HG03060 (cell line): Measurements from ENCODE around the gene SEMG2.

ENCODE experiments used
- ATAC-seq: cut with Tn5 transposase; IDR thresholded peaks from one replicate; pipeline ENCODE4 v1.9.1; 2021; ENCODE audit warnings: low read depth, moderate number of reproducible peaks; ENCODE audit not compliant: unreplicated experiment

SEMG2 gene, protein sequence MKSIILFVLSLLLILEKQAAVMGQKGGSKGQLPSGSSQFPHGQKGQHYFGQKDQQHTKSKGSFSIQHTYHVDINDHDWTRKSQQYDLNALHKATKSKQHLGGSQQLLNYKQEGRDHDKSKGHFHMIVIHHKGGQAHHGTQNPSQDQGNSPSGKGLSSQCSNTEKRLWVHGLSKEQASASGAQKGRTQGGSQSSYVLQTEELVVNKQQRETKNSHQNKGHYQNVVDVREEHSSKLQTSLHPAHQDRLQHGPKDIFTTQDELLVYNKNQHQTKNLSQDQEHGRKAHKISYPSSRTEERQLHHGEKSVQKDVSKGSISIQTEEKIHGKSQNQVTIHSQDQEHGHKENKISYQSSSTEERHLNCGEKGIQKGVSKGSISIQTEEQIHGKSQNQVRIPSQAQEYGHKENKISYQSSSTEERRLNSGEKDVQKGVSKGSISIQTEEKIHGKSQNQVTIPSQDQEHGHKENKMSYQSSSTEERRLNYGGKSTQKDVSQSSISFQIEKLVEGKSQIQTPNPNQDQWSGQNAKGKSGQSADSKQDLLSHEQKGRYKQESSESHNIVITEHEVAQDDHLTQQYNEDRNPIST

DNA sequence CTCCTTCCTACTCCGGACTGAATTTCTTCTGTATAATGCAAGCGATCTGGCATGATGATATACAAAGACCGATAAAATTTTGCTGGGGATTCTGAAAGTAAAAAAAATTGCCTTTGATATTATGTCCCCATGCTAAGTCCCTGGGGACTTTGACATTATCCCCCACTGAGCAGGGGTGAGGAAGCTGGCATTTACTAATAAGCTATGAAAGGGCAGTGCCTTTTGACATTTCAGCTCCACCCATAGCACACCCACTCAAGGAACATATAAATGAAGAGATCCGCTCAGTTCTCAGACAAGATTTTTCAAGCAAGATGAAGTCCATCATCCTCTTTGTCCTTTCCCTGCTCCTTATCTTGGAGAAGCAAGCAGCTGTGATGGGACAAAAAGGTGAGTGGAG, at the start of gene SEMG2:
SEMG2 (plus strand) TSS at position 298 of the 400 bp plus-strand sequence; CDS start at position 315, 17 bp downstream.
- no peak for ATAC-seq

DNA sequence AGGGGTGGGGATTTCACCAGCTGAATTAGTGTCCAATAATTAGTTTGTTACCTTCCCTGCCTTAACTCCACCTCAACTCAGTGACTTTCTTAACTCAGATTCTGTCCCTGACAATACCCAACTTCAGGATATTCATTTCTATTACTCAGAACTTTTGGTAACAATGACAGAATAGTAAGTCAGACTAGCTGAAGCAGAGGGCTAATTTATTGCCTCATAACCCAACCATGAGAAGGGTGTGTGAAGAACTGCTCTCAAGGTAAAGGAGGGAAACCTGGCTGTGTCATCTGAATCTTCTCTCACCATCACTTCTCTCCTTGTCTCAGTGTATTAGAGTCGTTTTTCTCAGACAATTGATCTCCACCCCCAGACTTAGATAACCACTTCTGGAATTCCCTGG, 47.7 kb upstream of the SEMG2 start:
- ATAC-seq, result no peak

DNA sequence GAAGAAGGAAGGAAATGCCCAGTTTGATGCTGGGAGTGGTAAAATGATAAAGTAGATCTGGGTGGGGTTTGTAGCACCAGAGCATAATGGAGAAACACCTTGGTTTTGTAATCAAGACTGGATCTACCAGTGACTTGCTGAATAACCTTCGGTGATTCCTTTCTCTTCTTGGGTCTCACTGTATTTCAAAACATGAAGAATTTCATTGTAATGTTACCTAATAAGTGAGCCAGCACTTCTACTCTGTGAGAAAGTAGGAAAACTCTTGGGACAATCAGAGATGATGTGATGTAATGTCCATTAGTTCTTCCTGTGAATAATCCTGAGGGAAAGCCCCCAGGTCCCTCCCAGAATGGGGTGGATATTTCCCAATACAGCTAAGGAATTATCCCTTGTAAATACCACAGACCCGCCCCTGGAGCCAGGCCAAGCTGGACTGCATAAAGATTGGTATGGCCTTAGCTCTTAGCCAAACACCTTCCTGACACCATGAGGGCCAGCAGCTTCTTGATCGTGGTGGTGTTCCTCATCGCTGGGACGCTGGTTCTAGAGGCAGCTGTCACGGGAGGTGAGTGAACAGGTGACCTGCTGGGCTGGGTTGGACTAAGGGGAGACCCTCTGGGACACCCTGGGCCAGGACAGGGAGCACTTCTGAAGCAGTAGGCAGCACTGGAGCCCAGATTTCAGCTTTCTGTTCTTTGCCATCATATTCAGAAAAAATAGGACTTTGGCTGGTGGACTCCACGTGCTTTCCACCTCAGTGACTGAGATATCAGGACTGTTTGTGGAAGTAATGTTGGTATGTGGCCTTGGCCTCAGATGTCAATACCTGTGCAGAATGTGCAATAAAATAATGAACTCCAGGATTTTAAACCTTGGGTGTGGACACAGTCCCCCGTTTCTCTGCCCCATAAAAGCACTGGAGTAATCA, 46.5 kb upstream of the SEMG2 start, which contains the start of gene PI3:
PI3 (plus strand) TSS at position 469 of the 931 bp plus-strand sequence; CDS start at position 490, 21 bp downstream.
- ATAC-seq, result no peak

DNA sequence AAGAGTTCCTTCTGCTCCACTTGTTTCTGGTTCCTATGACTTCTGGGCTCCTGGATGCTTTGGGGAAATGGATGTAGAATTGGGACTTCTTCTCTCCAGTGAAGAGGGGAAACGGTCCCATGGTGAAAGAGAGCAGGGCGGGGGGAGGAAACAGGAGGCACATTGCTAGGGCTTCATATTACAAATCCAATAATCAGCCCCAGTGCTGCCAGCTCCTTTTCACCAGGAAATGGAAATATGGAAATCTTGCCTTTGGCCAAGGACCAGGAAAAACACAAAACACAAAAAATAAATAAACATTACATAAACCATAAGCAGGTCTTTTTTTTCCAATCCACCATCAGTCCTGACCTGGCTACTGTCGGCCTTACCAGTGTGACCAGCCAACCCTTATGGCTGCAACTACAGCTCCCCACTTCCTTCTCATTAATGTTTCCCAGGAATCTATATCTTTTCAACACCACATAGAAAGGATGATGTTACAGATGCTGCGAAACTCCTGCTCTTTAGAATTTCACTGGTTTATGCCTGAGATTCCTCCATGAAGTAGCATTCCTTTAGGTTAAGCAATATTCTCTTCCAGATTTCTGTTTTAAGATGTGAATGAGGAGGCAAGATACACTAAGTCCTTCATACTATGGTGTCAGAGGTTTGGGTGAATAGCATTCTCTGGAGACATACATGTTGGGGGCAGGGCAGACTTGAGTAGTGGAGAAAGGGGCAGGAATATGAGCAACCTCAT, 44.5 kb upstream of the SEMG2 start:
- no peak for ATAC-seq

DNA sequence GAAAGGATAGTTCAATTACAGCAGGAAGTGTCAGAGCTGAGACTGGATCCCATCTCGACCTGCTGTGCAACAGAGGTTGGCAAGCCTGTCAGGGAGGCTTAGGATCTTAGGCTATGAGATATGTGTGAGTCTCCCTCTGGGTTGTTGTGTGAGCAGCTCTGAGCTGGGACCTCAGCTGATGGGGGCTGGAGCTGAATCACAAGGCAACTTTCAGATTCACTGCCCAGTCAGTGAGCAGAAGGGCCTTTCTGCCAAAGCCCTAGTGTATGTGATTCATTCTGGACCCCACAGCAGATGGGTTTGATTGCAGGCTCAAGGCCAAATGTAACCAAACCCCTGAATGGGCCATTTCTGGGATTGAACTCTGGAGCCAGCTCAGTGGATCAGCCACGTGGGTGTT, 42.0 kb upstream of the SEMG2 start:
- ATAC-seq, result no peak

DNA sequence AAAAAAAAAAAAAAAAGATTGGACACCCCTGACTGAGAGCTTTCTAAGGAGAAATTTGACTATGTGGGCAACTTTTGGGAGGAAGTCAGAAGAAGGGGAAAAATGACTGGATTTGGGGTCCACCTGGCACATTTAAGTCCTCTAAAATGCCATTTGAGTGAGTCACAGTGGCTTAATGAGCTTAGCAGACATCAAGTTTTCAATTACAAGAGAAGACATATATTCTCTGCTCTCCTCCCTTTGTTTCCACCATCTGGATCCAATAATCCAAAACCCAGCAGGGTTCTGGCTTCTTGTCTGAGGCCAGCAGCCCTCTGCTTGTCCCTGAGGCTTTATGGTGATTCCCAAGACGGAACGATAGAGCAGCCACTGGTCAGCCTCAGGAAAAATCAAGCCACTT, 39.5 kb upstream of the SEMG2 start:
- ATAC-seq, result no peak

DNA sequence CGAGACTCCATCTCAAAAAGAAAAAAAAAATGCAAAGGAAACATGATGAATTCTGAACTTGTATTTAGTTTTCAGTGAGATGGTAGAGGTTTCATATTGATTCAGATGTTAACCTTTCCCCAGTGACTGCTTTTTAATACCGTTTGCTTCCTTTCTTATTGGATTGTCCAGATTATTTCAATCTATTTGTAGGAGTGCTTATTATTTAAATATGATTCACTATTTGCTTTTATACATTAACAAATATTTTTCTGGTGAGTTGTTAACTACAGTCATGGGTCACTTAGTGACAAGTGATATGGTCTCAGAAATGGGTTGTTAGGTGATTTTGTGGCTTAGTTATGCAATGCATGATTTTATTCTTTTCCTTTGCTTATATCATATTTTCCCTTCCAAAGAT, 38.1 kb upstream of the SEMG2 start:
- ATAC-seq, result no peak

DNA sequence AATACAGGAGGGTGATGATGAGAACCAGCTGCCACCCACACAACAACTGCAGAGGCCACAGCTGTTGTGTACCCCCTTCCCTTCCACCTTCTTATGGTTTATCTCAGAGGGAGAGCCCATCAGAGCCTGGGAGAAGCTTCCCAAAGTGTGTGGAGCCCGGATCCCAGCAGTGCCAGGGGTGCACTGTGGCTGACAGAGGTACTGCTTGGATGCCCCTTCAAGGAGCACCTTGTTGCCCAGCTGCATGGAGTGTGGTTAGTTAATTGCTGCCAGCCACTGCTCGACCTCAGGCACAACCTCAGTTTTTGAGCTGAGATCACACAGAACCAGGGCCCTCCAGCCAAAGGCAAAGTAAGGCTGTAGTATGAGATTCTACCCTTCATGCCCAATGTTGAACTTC, 33.5 kb upstream of the SEMG2 start:
- no peak for ATAC-seq

DNA sequence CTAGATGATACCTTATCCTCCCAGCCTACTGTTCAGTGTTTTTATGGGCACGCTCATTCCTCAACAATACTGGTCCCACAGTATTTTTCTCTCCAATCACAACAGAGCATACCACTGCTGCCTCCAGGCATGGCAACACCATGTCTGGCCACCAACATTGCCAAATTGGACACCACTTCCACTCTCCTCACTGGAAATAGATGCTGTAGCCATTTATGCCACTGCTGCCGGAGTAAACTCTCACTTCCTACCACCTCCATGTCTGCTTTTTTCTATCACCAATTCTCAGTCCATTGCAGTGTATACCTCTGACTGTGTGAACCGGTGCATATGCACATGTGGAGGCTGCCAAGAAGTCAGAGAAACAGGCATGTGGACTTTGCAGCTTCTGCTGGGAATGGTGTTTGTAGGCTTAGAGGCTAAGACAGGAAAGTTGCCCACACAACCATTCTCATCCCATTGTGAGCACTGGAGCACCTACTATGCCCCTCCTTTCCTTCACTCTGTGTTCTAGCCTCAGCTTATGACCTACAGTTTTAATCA, 32.0 kb upstream of the SEMG2 start:
- ATAC-seq, result no peak

DNA sequence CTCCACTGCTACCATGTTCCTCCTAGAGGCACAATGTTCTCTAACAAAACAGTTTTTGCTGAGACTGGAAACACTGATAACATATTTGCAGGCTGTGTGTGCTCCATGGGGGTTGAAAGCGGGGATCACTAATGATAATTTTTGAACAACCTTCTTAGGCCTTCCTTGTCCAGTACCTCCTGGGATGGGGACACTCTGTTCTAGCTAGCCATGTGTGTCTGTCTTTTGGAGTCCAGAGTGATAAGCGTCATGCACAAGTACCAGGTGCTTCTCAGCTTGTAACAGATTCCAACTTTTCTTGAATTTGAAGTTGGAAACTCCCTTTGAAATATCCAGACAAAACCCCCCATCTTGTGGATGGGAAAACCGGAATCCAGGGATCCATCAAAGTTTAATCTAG, 31.3 kb upstream of the SEMG2 start:
- no peak for ATAC-seq

DNA sequence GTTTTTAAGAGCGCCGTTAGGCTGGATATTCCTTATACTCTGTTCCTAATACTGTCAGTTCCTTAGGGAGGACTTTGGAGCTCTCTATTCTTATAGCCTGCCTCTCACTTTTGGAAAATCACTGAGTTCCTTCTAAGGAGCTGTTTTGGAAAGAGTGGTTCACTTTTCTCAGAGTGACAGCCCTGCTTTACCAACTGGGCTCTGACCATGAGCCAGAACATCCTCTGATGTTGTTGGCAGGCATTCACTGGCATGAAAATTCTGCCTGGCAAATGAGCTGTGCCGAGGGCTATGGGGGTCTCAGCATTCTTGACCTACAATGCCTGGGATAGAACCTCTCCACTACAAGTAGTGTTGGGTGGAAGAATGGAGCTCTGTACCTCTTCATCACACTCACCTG, 29.2 kb upstream of the SEMG2 start:
- ATAC-seq, result no peak

DNA sequence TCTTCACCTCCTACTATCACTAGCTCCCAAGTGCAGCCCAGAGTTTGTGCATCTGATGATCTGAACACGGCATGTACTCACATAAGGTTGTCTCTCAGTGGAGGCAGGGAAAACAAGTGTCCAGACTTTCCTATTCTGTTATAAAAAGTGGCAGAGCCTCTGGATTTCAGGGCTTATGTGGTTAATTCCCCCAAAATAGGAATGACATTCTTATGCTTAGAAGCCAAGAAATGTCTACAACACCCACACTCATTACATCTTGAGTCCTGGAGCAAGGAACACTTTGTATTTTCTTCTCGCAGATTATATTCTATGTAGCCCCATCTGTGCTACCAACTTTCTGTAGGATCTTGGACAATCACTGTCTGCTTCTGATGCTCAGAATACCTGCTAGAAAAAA, 27.8 kb upstream of the SEMG2 start:
- no peak for ATAC-seq

DNA sequence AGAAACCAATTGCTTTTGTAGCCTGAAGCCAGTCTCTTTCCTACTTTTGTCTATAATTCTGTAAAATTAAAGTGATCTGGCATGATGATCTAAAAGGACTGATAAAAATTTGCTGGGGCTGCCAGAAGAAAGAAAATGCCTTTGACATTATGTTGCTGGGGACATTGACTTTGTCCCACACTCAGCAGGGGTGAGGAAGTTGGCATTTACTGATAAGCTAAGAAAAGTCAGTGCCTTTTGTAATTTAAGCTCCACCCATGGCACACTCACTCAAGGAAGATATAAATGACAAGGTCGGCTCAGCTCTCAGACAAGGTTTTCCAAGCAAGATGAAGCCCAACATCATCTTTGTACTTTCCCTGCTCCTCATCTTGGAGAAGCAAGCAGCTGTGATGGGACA, 14.4 kb upstream of the SEMG2 start, which contains the start of gene SEMG1:
SEMG1 (plus strand) TSS at position 309 of the 400 bp plus-strand sequence; CDS start at position 330, 21 bp downstream.
- no peak for ATAC-seq

DNA sequence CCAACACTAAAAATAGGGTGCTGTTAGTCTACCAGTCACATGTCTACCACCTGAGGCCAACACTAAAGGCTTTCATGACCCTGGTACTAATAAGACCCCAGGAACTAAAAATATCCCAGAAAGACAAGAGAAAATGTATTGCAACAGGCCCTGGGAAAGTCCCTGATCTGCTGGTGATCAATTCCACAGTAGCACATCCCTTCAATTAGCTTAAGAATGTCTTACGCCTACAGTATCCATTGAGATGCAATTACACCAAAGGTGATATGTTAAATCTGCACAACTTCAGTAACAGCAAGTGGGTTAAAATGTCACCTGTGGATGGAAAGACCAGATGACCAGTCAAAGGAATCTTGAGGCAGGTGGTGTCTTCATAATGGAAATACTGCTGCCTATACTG, 11.2 kb upstream of the SEMG2 start:
- no peak for ATAC-seq

DNA sequence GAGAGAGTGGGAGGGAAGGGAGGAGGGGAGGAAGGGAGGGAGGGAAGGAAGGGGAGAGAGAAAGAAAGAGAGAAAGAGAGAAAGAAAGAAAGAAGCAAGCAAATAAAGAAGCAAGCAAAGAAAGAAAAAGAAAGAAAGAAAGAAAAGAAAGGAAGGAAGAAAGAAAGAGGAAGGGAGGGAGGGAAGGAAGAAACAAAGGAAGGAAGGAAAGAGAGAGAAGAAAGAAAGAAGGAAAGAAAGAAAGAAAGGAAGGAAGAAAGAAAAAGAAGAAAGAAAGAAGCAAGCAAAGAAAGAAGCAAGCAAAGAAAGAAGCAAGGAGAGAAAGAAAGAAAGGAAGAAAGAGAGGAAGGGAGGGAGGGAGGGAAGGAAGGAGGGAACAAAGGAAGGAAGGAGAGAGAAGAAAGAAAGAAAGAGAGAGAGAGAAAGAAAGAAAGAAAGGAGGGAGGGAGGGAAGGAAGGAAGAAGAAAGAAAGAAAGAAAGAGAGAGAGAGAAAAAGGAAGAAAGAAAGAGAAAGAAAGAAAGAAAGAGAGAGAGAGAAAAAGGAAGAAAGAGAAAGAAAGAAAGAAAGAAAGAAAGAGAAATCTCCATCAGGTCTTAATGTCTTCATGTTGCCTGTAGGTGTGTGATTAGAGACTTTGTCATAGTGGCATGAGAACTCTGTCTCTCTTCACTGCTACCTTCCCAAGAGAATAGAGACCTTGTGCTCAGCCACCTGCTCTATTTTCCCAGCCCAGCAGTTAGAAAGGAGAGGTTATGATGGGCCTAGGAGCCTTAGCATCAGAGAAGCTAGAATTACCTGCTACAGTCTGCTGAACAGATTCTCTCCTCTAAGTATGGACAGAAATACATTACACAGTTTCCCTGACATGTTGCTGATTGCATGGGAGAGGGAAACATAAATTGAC, 9.4 kb upstream of the SEMG2 start:
- ATAC-seq, result no peak

DNA sequence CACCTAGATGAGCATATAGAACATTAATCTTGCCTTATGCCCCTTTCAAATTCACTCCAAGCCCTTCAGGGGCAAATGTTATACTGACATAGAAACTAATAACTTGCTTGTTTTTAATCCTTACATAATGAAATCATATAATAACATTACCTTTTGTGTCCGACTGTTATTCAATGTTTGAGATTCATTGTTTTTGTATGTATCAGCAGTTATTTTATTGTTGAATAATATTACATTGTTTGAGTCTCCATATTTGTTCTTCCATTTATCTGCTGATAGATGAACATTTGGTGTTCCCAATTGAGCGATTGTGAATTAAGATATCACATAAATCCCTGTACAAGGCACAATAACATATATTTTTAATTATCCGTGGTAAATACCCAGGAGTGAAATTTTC, 8.3 kb upstream of the SEMG2 start:
- no peak for ATAC-seq

DNA sequence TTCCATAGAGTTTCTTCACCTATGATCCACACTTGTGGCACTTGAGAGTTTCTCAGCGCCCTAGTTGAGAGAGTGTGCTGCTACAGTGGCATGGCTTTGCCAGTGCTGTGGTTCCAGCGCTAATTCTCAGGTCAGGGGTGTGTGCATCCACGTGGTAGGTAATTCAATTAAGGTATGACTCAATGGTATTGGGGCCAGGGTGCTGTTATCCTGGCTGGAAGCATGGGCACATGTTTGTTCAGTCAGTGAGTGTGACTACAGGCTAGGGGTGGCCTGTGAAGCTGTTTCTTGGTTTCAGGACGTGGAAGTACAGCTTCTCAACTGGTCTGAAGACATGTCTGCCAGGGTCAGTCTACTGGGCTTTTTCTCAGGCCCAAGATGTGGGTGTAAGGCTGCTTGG, 3.0 kb upstream of the SEMG2 start:
- no peak for ATAC-seq

DNA sequence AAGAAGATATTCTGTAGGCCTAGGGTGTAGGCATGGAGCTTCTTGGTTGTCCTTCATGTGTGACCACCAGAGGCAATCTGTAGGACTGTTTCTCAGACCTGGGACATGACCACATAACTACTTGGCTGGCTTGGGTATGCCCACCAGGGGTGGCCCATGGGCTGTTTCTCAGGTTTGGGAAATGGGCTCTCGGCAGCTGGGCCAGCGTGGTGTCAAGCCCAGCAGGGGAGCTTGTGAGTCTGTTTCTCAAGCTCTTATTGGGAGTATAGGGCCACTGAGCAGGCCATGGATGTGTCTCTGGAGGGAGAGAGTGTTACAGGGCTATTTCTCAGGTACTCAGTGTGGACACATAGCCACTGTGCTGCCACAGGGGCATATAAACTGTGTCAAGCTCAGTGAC, 2.5 kb upstream of the SEMG2 start:
- ATAC-seq, result no peak

DNA sequence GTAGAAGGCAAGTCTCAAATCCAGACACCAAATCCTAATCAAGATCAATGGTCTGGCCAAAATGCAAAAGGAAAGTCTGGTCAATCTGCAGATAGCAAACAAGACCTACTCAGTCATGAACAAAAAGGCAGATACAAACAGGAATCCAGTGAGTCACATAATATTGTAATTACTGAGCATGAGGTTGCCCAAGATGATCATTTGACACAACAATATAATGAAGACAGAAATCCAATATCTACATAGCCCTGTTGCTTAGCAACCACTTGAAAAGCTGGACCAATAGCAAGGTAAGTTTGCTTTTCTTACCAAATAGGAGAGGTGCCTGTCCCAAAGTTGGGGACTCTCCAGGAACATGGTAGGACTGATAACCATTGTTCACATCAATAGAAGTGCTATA, 2.0 kb downstream of the SEMG2 start:
- ATAC-seq, result no peak
